HepG2 (cell line): ENCODE measurements around the gene CD96.

ENCODE experiments used
- CBX2 ChIP-seq, 2 experiments: fragments of 200-600 bp in 1 of 2; sonication (generic); formaldehyde crosslinking in 1 of 2; IDR thresholded peaks; 2 replicates each; pipeline versions ENCODE4 v1.7.0 to v1.8.1; 2018 to 2022; ENCODE audit warnings: low read depth in 2 of 2, low read length in 1 of 2, mild to moderate bottlenecking in 1 of 2, missing genetic modification reagents in 1 of 2
- CHD2 ChIP-seq: IDR thresholded peaks from 2 replicates; pipeline ENCODE4 v1.6.1; 2011; ENCODE audit warnings: low read depth, low read length, improper control_type of control experiment
- GMEB2 ChIP-seq: IDR thresholded peaks from 2 replicates; pipeline ENCODE4 v1.6.1; 2016; ENCODE audit warnings: missing biosample characterization, missing genetic modification reagents, low read depth
- IRX3 ChIP-seq: sonication (generic); formaldehyde crosslinking; IDR thresholded peaks from 2 replicates; pipeline ENCODE4 v1.8.1; 2023; ENCODE audit warnings: mild to moderate bottlenecking, low read depth, missing genetic modification reagents, borderline replicate concordance
- KDM1A ChIP-seq: IDR thresholded peaks from 2 replicates; pipeline ENCODE4 v1.6.1; 2016; ENCODE audit warnings: missing compliant biosample characterization
- MAFK ChIP-seq, 2 experiments: IDR thresholded peaks in 1 of 2; conservative IDR thresholded peaks in 1 of 2; 2 replicates each; pipeline ENCODE4 v1.6.1; 2011; ENCODE audit warnings: improper control_type of control experiment in 2 of 2, low read length in 2 of 2
- NFYC ChIP-seq: IDR thresholded peaks from 2 replicates; pipeline ENCODE4 v1.6.1; 2016; ENCODE audit warnings: missing genetic modification reagents, missing compliant biosample characterization
- PATZ1 ChIP-seq: sonication (generic); formaldehyde crosslinking; IDR thresholded peaks from 2 replicates; pipeline ENCODE4 v1.4.0; 2020; ENCODE audit warnings: missing genetic modification reagents
- POLR2AphosphoS2 ChIP-seq: IDR thresholded peaks from 2 replicates; pipeline ENCODE4 v1.6.1; 2011; ENCODE audit warnings: low read depth, low read length, improper control_type of control experiment
- ZBTB7A ChIP-seq: sonication (generic); formaldehyde crosslinking; IDR thresholded peaks from 2 replicates; pipeline ENCODE4 v1.8.0; 2022; ENCODE audit warnings: mild to moderate bottlenecking, missing genetic modification reagents
- ZNF749 ChIP-seq: sonication (generic); formaldehyde crosslinking; IDR thresholded peaks from 2 replicates; pipeline ENCODE4 v1.8.0; 2022; ENCODE audit warnings: mild to moderate bottlenecking, missing genetic modification reagents, moderate library complexity, borderline replicate concordance

GRCh38 chr3:111621535-111621934 lies 79.5 kb downstream of the CD96 start:
- no peak for TF ChIP-seq NFYC
- TF ChIP-seq CHD2 = no peak
- TF ChIP-seq GMEB2 (CRISPR knock-in tag) = no peak
- TF ChIP-seq CBX2 (IDR thresholded peaks at IDR 0.05; ENCODE audit: low read depth, low read length) = no peak
- no peak for TF ChIP-seq CBX2 (CRISPR knock-in tag; IDR thresholded peaks at IDR 0.05; ENCODE audit: low read depth)
- TF ChIP-seq KDM1A (CRISPR knock-in tag) = no peak
- TF ChIP-seq PATZ1 (CRISPR knock-in tag) = no peak
- TF ChIP-seq ZNF749 = no peak
- no peak for TF ChIP-seq POLR2AphosphoS2
- no peak for TF ChIP-seq IRX3 (CRISPR knock-in tag)
- TF ChIP-seq ZBTB7A (CRISPR knock-in tag) = no peak
- no peak for TF ChIP-seq MAFK (conservative IDR thresholded peaks at IDR 0.05 in 1 of 2, IDR thresholded peaks at IDR 0.05 in 1 of 2; ENCODE audit: low read length in 2 of 2)
